Progenitor cell of endocrine pancreas (in vitro differentiated cells): ENCODE measurements around the gene TGFBR2. TPM values are rescaled to one million over a fixed set of nuclear protein-coding genes. Genes with fewer than 3 reads are reported as not detected.
A peak's percentile ranks its signal among the peaks of the same experiment; 100 is the strongest.

Experiments
- DNase-seq: peaks from one replicate; pipeline ENCODE4 v3.0.0; 2021; ENCODE audit warnings: low spot score; ENCODE audit not compliant: unreplicated experiment
- H3K27ac Mint-ChIP-seq: 2 replicates; pipeline ENCODE4 v1.8.0; 2021; ENCODE audit warnings: mild to moderate bottlenecking, moderate library complexity, mixed read lengths
- H3K27me3 Mint-ChIP-seq: 2 replicates; pipeline ENCODE4 v1.8.0; 2021; ENCODE audit warnings: mixed read lengths
- H3K36me3 Mint-ChIP-seq: 2 replicates; pipeline ENCODE4 v1.8.0; 2022; ENCODE audit warnings: mixed read lengths; ENCODE audit not compliant: insufficient read depth
- H3K4me1 Mint-ChIP-seq: 2 replicates; pipeline ENCODE4 v1.8.0; 2021; ENCODE audit warnings: low read depth, mixed read lengths
- H3K4me3 Mint-ChIP-seq: 2 replicates; pipeline ENCODE4 v1.8.0; 2021; ENCODE audit warnings: low read depth, mild to moderate bottlenecking, moderate library complexity, mixed read lengths
- H3K9me3 Mint-ChIP-seq: 2 replicates; pipeline ENCODE4 v1.8.0; 2021; ENCODE audit warnings: low read depth, mixed read lengths
- CTCF ChIP-seq: fragments of 200-600 bp; sonication (generic); IDR thresholded peaks from one replicate; pipeline ENCODE4 v1.5.0; 2021; ENCODE audit warnings: antibody characterized with exemption, mild to moderate bottlenecking; ENCODE audit not compliant: unreplicated experiment
- total RNA-seq: library from RNA; stranded (reverse); gene quantifications from 2 replicates; pipeline ENCODE4 v1.2.1, GENCODE V29; 2021

TGFBR2 gene
- total RNA-seq, 1 donor from 2014 or later: 21.1 TPM

- TF ChIP-seq CTCF: no peak
- Mint-ChIP-seq H3K4me1 (peaks cover 6% of the 10 kb centered on the region), H3K27ac (no peak overlapping the region), H3K36me3 (peaks cover 24% of the 10 kb centered on the region), H3K9me3 (no peaks in the 10 kb centered on the region), H3K27me3 (no peaks in the 10 kb centered on the region), H3K4me3 (no peak overlapping the region)
- DNase-seq: no peak
Observed at GRCh38 chr3:30643763-30644462, 37.5 kb downstream of the TGFBR2 start.

GRCh38 chr3:30644615-30645014 is 38.2 kb downstream of the TGFBR2 start:
- Mint-ChIP-seq H3K27ac (peak overlapping the region; percentile 51), H3K4me3 (no peak overlapping the region), H3K9me3 (no peaks in the 10 kb centered on the region), H3K4me1 (peaks cover 11% of the 10 kb centered on the region), H3K36me3 (peaks cover 26% of the 10 kb centered on the region), H3K27me3 (no peaks in the 10 kb centered on the region)
- DNase-seq: no peak
- no peak for TF ChIP-seq CTCF

- H3K27me3 Mint-ChIP-seq: no peaks in the 10 kb centered on the region
- H3K4me3 Mint-ChIP-seq: no peak overlapping the region
- peaks cover 11% of the 10 kb centered on the region for H3K4me1 Mint-ChIP-seq
- peak overlapping the region; percentile 51 for H3K27ac Mint-ChIP-seq
- no peaks in the 10 kb centered on the region for H3K9me3 Mint-ChIP-seq
- no peak for DNase-seq
- peaks cover 29% of the 10 kb centered on the region for H3K36me3 Mint-ChIP-seq
- TF ChIP-seq CTCF: no peak
Observed at GRCh38 chr3:30645077-30645476, 38.7 kb downstream of the TGFBR2 start.

- H3K27me3 Mint-ChIP-seq: no peaks in the 10 kb centered on the region
- TF ChIP-seq CTCF: no peak
- DNase-seq: no peak
- peaks cover 38% of the 10 kb centered on the region for H3K36me3 Mint-ChIP-seq
- H3K4me3 Mint-ChIP-seq: no peak overlapping the region
- H3K27ac Mint-ChIP-seq: no peak overlapping the region
- no peaks in the 10 kb centered on the region for H3K9me3 Mint-ChIP-seq
- H3K4me1 Mint-ChIP-seq: peaks cover 15% of the 10 kb centered on the region
Observed at GRCh38 chr3:30646181-30646876, 39.9 kb downstream of the TGFBR2 start.

- no peak for DNase-seq
- peaks cover 44% of the 10 kb centered on the region for H3K36me3 Mint-ChIP-seq
- H3K4me3 Mint-ChIP-seq: no peak overlapping the region
- peaks cover 11% of the 10 kb centered on the region for H3K4me1 Mint-ChIP-seq
- no peaks in the 10 kb centered on the region for H3K27me3 Mint-ChIP-seq
- no peaks in the 10 kb centered on the region for H3K9me3 Mint-ChIP-seq
- no peak for TF ChIP-seq CTCF
- H3K27ac Mint-ChIP-seq: no peak overlapping the region
Observed at GRCh38 chr3:30646961-30647752, 40.8 kb downstream of the TGFBR2 start.
